ENCODE results near the gene NXPE3.

NXPE3 gene

GRCh38 chr3:101828691-101829436 is 49.9 kb downstream of the NXPE3 start:
- ChIA-PET CTCF (no interaction called here), POLR2A (ENCODE audit: low non-redundant PET) (no interaction called here)
- no peak overlapping the region for H3K27ac ChIP-seq
- TF ChIP-seq CTCF (conservative IDR thresholded peaks at IDR 0.05; ENCODE audit: low read depth) = no peak
- no peak for DNase-seq (ENCODE audit: low spot score)

GRCh38 chr3:101829437-101829830 is 50.4 kb downstream of the NXPE3 start:
- CTCF ChIA-PET = no interaction called here
- POLR2A ChIA-PET (ENCODE audit: low non-redundant PET) = no interaction called here

GRCh38 chr3:101829874-101830273 is 50.9 kb downstream of the NXPE3 start:
- H3K27ac ChIP-seq = no peak overlapping the region
- DNase-seq (ENCODE audit: low spot score) = no peak
- ChIA-PET CTCF (no interaction called here), POLR2A (ENCODE audit: low non-redundant PET) (no interaction called here)
- no peak for TF ChIP-seq CTCF (conservative IDR thresholded peaks at IDR 0.05; ENCODE audit: low read depth)

More at GRCh38 chr3:101829437-101829830, 50.4 kb downstream of the NXPE3 start:
- H3K27ac ChIP-seq = no peak overlapping the region
- DNase-seq (ENCODE audit: low spot score) = no peak
- TF ChIP-seq CTCF (conservative IDR thresholded peaks at IDR 0.05; ENCODE audit: low read depth) = no peak

GRCh38 chr3:101833446-101833974 is 54.5 kb downstream of the NXPE3 start:
- POLR2A ChIA-PET (ENCODE audit: low non-redundant PET) = no interaction called here
- DNase-seq (ENCODE audit: low spot score) = no peak
- no peak for TF ChIP-seq CTCF (conservative IDR thresholded peaks at IDR 0.05; ENCODE audit: low read depth)
- CTCF ChIA-PET = interaction anchor here (0.7 kb wide), 1 partner anchor 545 kb away, joined by 3 read pairs; no protein-coding TSS in a partner anchor
- no peak overlapping the region for H3K27ac ChIP-seq

- TF ChIP-seq CTCF (conservative IDR thresholded peaks at IDR 0.05; ENCODE audit: low read depth) = no peak
- no peak for DNase-seq (ENCODE audit: low spot score)
- ChIA-PET POLR2A (ENCODE audit: low non-redundant PET) (no interaction called here), CTCF (no interaction called here)
- no peak overlapping the region for H3K27ac ChIP-seq
These were observed 56.7 kb downstream of the NXPE3 start for GRCh38 chr3:101835676-101836075.

- no peak for DNase-seq (ENCODE audit: low spot score)
- no peak overlapping the region for H3K27ac ChIP-seq
- CTCF ChIA-PET = no interaction called here
- TF ChIP-seq CTCF (conservative IDR thresholded peaks at IDR 0.05; ENCODE audit: low read depth) = no peak
- POLR2A ChIA-PET (ENCODE audit: low non-redundant PET) = no interaction called here
These were observed 57.1 kb downstream of the NXPE3 start for GRCh38 chr3:101836160-101836559.
